NCI-H2081 treated with DMSO at 0.1 percent for 48 hours (cell line): ENCODE measurements around the gene ST13.
"Not testable (repeated sequence)": the region's sequence is repeated elsewhere in the genome, so short reads cannot be mapped to it uniquely, and the experiment has no call there.

Experiments
- DNase-seq: peaks from one replicate; lab custom pipeline; 2025; lab: John Stamatoyannopoulos, UW

The ST13 gene

DNA sequence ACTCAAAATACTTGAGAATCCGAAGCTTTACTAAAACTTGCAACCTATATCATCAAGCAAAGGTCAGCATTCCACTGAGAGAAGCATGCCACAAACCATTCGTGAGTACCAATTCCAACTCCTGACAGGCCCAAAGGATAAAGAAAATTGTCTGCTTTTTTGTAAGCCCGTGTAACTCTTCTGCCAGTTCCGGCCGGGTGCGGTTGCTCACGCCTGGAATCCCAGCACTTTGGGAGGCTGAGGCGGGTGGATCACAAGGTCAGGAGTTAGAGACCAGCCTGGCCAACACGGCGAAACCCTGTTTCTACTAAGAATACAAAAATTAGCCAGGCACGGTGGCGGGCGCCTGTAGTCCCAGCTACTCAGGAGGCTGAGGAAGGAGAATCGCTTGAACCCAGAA, 74.7 kb downstream of the ST13 start:
- not testable (repeated sequence) for DNase-seq
